BJ (cell line): ENCODE results near the gene ZBTB12. TPM values are rescaled to one million over a fixed set of nuclear protein-coding genes. Genes with fewer than 3 reads are reported as not detected.
"Not testable (repeated sequence)": the region's sequence is repeated elsewhere in the genome, so short reads cannot be mapped to it uniquely, and the experiment has no call there.

Source experiments
- CTCF ChIA-PET: fragments of 350-600 bp; formaldehyde crosslinking; extraction: SDS; loops from one replicate; lab custom pipeline; 2021; ENCODE audit warnings: antibody characterized with exemption, inconsistent platforms; lab: Yijun Ruan, JAX
- POLR2A ChIA-PET: fragments of 300-600 bp; sonication (Branson Sonifier 250); formaldehyde crosslinking; extraction: SDS; loops from one replicate; lab custom pipeline; 2021; ENCODE audit warnings: antibody characterized with exemption; lab: Charles Lee
- DNase-seq: peaks from one replicate; pipeline ENCODE4 v3.0.0-alpha.2; 2011; ENCODE audit warnings: low read depth
- H3K27me3 ChIP-seq: 2 replicates; pipeline ENCODE4 v1.6.0; 2011; ENCODE audit warnings: low read length; ENCODE audit not compliant: control insufficient read depth, insufficient read depth
- H3K36me3 ChIP-seq: 2 replicates; pipeline ENCODE4 v1.5.1; 2011; ENCODE audit warnings: low read length; ENCODE audit not compliant: control insufficient read depth, insufficient read depth
- H3K4me3 ChIP-seq: 2 replicates; pipeline ENCODE4 v1.5.1; 2011; ENCODE audit warnings: low read depth, mild to moderate bottlenecking, control low read depth, low read length
- CTCF ChIP-seq: IDR thresholded peaks from 2 replicates; pipeline ENCODE4 v1.5.1; 2011; ENCODE audit warnings: low read depth, mild to moderate bottlenecking, control low read depth, inconsistent platforms, low read length, moderate library complexity; ENCODE audit not compliant: insufficient read depth
- polyA plus RNA-seq: library from polyadenylated mRNA; depleted of rRNA; stranded (reverse); fragments of >200 nt; gene quantifications from 2 replicates; pipeline ENCODE4 v1.2.3, GENCODE V29; 2011; rRNA removed
- small RNA-seq: library from RNA; depleted of rRNA; stranded (forward); fragments of <200 nt; gene quantifications from one replicate; pipeline ENCODE3, GENCODE V24; 2012; ENCODE audit warnings: low replicate concordance, low read depth; ENCODE audit not compliant: insufficient read length

The ZBTB12 gene
- polyA plus RNA-seq, 1 experiment, result 2.6 TPM

- Histone ChIP-seq H3K36me3 (peaks cover 9% of the 10 kb centered on the region), H3K27me3 (no peaks in the 10 kb centered on the region), H3K4me3 (no peak overlapping the region)
- ChIA-PET CTCF (interaction anchor here (1.9 kb wide), 1 partner anchor 31 kb away, joined by 5 read pairs; no protein-coding TSS in a partner anchor), POLR2A (no interaction called here)
- DNase-seq, result no peak
- no peak for TF ChIP-seq CTCF
Measured at GRCh38 chr6:31858707-31859106, 43.2 kb downstream of the ZBTB12 start.

- DNase-seq, H3K36me3 ChIP-seq, POLR2A ChIA-PET, H3K27me3 ChIP-seq, H3K4me3 ChIP-seq: not testable (repeated sequence)
- CTCF ChIA-PET, result interaction anchor here (0.6 kb wide), 1 partner anchor 67 kb away, joined by 3 read pairs; no protein-coding TSS in a partner anchor
Measured at GRCh38 chr6:31857774-31858173, 44.1 kb downstream of the ZBTB12 start.

GRCh38 chr6:31851980-31852718 is 49.7 kb downstream of the ZBTB12 start:
- POLR2A ChIA-PET, CTCF ChIA-PET, DNase-seq: not testable (repeated sequence)

GRCh38 chr6:31851485-31851832 is 50.4 kb downstream of the ZBTB12 start:
- TF ChIP-seq CTCF, result no peak
- CTCF ChIA-PET, result no interaction called here
- Histone ChIP-seq H3K4me3 (no peak overlapping the region), H3K27me3 (no peaks in the 10 kb centered on the region), H3K36me3 (no peaks in the 10 kb centered on the region)
- POLR2A ChIA-PET, result no interaction called here
- DNase-seq, result no peak

More at GRCh38 chr6:31851980-31852718, 49.7 kb downstream of the ZBTB12 start:
- H3K4me3 ChIP-seq, H3K36me3 ChIP-seq, H3K27me3 ChIP-seq: not testable (repeated sequence)

GRCh38 chr6:31850765-31851484 is 51.0 kb downstream of the ZBTB12 start:
- Histone ChIP-seq H3K27me3 (no peaks in the 10 kb centered on the region), H3K36me3 (no peaks in the 10 kb centered on the region), H3K4me3 (no peak overlapping the region)
- CTCF ChIA-PET, result no interaction called here
- no peak for TF ChIP-seq CTCF
- DNase-seq, result no peak
- POLR2A ChIA-PET, result no interaction called here

Small RNAs within 50 kb of the gene (small RNA-seq; reads per million reads assigned to genes)
- gene AL645922.1, result not detected

Other genes with a start within 250 kb of the ZBTB12 start
- gene BAG6, start 249.4 kb downstream of the ZBTB12 start, polyA plus RNA-seq, result 42.6 and 113 TPM in 2 replicates
- gene APOM, start 246.2 kb downstream of the ZBTB12 start, polyA plus RNA-seq, result 4.2 and 4.8 TPM in 2 replicates
- 9.9 and 13.0 TPM in 2 replicates for gene C6orf47, start 241.3 kb downstream of the ZBTB12 start, polyA plus RNA-seq
- 12.6 and 15.0 TPM in 2 replicates for gene GPANK1, start 237.1 kb downstream of the ZBTB12 start, polyA plus RNA-seq
- 83.2 and 94.9 TPM in 2 replicates for gene CSNK2B, start 236.0 kb downstream of the ZBTB12 start, polyA plus RNA-seq
- gene LY6G5B, start 232.1 kb downstream of the ZBTB12 start, polyA plus RNA-seq, result 6.8 and 10.8 TPM in 2 replicates
- gene LY6G5C, start 221.0 kb downstream of the ZBTB12 start, polyA plus RNA-seq, result 3.1 and 3.6 TPM in 2 replicates
- gene ABHD16A, start 198.8 kb downstream of the ZBTB12 start, polyA plus RNA-seq, result 44.2 and 53.3 TPM in 2 replicates
- gene LY6G6F, start 195.2 kb downstream of the ZBTB12 start, polyA plus RNA-seq, result not detected in 2 replicates
- gene LY6G6D, start 186.7 kb downstream of the ZBTB12 start, polyA plus RNA-seq, result not detected in 2 replicates
- gene LY6G6C, start 180.3 kb downstream of the ZBTB12 start, polyA plus RNA-seq, result not detected in 2 replicates
- not detected in 2 replicates for gene MPIG6B, start 178.7 kb downstream of the ZBTB12 start, polyA plus RNA-seq
- 43.2 and 69.5 TPM in 2 replicates for gene DDAH2, start 172.8 kb downstream of the ZBTB12 start, polyA plus RNA-seq
- 820 and 866 TPM in 2 replicates for gene CLIC1, start 165.6 kb downstream of the ZBTB12 start, polyA plus RNA-seq
- 9.2 and 10.7 TPM in 2 replicates for gene MSH5, start 162.1 kb downstream of the ZBTB12 start, polyA plus RNA-seq
- gene SAPCD1, start 139.4 kb downstream of the ZBTB12 start, polyA plus RNA-seq, result 1.2 and 1.9 TPM in 2 replicates
- gene VWA7, start 124.8 kb downstream of the ZBTB12 start, polyA plus RNA-seq, result 0.16 and 0.29 TPM in 2 replicates
- 10.9 and 33.9 TPM in 2 replicates for gene VARS1, start 106.3 kb downstream of the ZBTB12 start, polyA plus RNA-seq
- gene LSM2, start 95.1 kb downstream of the ZBTB12 start, polyA plus RNA-seq, result 40.3 and 43.5 TPM in 2 replicates
- gene HSPA1L, start 86.8 kb downstream of the ZBTB12 start, polyA plus RNA-seq, result 0.90 and 0.99 TPM in 2 replicates
- gene HSPA1A, start 86.5 kb downstream of the ZBTB12 start, polyA plus RNA-seq, result 57.7 and 98.6 TPM in 2 replicates
- gene HSPA1B, start 74.3 kb downstream of the ZBTB12 start, polyA plus RNA-seq, result 20.9 and 42.8 TPM in 2 replicates
- gene NEU1, start 39.3 kb downstream of the ZBTB12 start, polyA plus RNA-seq, result 32.1 and 48.1 TPM in 2 replicates
- 0.07 and 0.12 TPM in 2 replicates for gene SLC44A4, start 23.1 kb downstream of the ZBTB12 start, polyA plus RNA-seq
- 19.3 and 32.8 TPM in 2 replicates for gene EHMT2, start 4.4 kb downstream of the ZBTB12 start, polyA plus RNA-seq
- 0.74 and 1.2 TPM in 2 replicates for gene C2, start 25.6 kb upstream of the ZBTB12 start, polyA plus RNA-seq
- gene CFB, start 44.0 kb upstream of the ZBTB12 start, polyA plus RNA-seq, result 6.7 and 7.6 TPM in 2 replicates
- gene NELFE, start 56.9 kb upstream of the ZBTB12 start, polyA plus RNA-seq, result 69.6 and 70.5 TPM in 2 replicates
- gene SKIC2, start 57.1 kb upstream of the ZBTB12 start, polyA plus RNA-seq, result 17.7 and 37.3 TPM in 2 replicates
- gene DXO, start 70.1 kb upstream of the ZBTB12 start, polyA plus RNA-seq, result 18.2 and 28.1 TPM in 2 replicates
- 5.9 and 9.7 TPM in 2 replicates for gene C4A, start 80.0 kb upstream of the ZBTB12 start, polyA plus RNA-seq
- 9.2 and 14.4 TPM in 2 replicates for gene C4B, start 112.7 kb upstream of the ZBTB12 start, polyA plus RNA-seq
- gene CYP21A2, start 136.3 kb upstream of the ZBTB12 start, polyA plus RNA-seq, result 0.11 and 0.29 TPM in 2 replicates
- gene TNXB, start 207.3 kb upstream of the ZBTB12 start, polyA plus RNA-seq, result 0.58 and 0.60 TPM in 2 replicates
- gene ATF6B, start 226.2 kb upstream of the ZBTB12 start, polyA plus RNA-seq, result 46.5 and 69.2 TPM in 2 replicates
- 5.3 and 5.6 TPM in 2 replicates for gene FKBPL, start 228.2 kb upstream of the ZBTB12 start, polyA plus RNA-seq
- gene PRRT1, start 249.9 kb upstream of the ZBTB12 start, polyA plus RNA-seq, result 0.77 and 0.78 TPM in 2 replicates